ENCODE data around the gene MYL5. TPM values are rescaled to one million over a fixed set of nuclear protein-coding genes. Genes with fewer than 3 reads are reported as not detected.

The MYL5 gene
- total and polyA plus RNA-seq, 10 of the 15 experiments (the other 5 are each of a cell fraction or from before 2014, with no cell fraction given), result 1.2 to 13.8 (median 7.1) TPM

DNA sequence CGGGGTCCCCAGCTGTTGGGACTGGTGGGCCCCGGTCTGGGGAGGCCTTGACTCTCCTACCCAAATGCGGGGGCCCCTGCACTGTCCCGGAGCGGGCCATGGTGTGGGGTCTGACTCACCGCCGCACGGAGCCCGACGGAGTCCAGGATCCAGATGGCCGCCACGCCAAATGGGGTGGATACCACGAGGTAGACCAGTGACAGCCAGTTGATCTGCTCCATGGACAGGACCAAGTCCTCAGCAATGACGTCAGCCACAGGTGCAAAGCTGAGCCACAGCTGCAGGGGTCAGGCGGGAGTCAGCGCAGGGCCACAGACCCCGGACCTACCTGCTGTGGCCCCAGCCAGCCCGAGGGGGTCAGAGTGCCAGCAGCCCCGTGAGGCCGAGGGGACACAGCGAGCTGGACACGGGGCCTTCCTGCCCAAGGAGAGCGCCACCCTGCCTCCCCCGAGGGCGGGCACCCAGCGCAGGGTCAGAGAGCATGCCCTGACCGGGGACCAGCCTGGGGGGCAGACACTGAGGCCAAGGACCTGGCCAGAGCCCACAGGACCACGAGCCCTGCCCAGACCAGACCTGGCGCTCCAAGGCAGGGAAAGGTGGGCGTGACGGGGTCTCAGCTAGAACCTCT, 12.2 kb downstream of the MYL5 start:
- Histone ChIP-seq H3K27me3 (replicated peaks in 1 of 2; ENCODE audit: control insufficient read depth in 2 of 2, insufficient read depth in 2 of 2, low read length in 1 of 2) (no peaks in the 10 kb centered on the region), H3K4me2 (ENCODE audit: control insufficient read depth, insufficient read depth) (no peak overlapping the region), H3K9me3 (replicated peaks; ENCODE audit: control insufficient read depth, insufficient read depth, low read length) (no peaks in the 10 kb centered on the region), H3K36me3 (ENCODE audit: control insufficient read depth in 2 of 2, insufficient read depth in 2 of 2, low read length in 1 of 2) (no peaks in the 10 kb centered on the region), H3K27ac (ENCODE audit: control insufficient read depth, insufficient read depth) (no peak overlapping the region), H3K4me1 (ENCODE audit: control insufficient read depth, insufficient read depth, low read length) (peaks cover 12% of the 10 kb centered on the region), H2AFZ (ENCODE audit: control insufficient read depth, low read depth, low read length) (no peak overlapping the region), H3K4me3 (no peak overlapping the region), H4K20me1 (ENCODE audit: control insufficient read depth, insufficient read depth) (no peaks in the 10 kb centered on the region), H3K9ac (ENCODE audit: control insufficient read depth, insufficient read depth, low read length) (no peak overlapping the region), H3K79me2 (ENCODE audit: control insufficient read depth, insufficient read depth, low read length) (no peaks in the 10 kb centered on the region)
- ChIA-PET SMC1A (ENCODE audit: uncharacterized antibody, unreplicated experiment) (no interaction called here), POLR2A (no interaction called here), CTCF (no interaction called here), RAD21 (ENCODE audit: unreplicated experiment) (no interaction called here)
- 73% methylated on average over 31 of the region's 31 CpGs for whole genome bisulfite sequencing (ENCODE audit: insufficient coverage, insufficient replicate concordance, low lambda C conversion rate, missing lambda C conversion rate)
- ATAC-seq (no peak), DNase-seq (ENCODE audit: low read depth, low spot score) (no peak), FAIRE-seq (no peak)
- intact Hi-C loops (cut with micrococcal nuclease; ENCODE audit: unreplicated experiment), result no loop called here
- no TSS peak for BruUV-seq (replicated peaks)
- in situ Hi-C loops (cut with MboI), result no loop called here
- TF ChIP-seq ZZZ3 (IDR thresholded peaks at IDR 0.05; ENCODE audit: control insufficient read depth, insufficient read length, low read depth) (no peak), ATF3 (IDR thresholded peaks at IDR 0.05; ENCODE audit: borderline replicate concordance, extremely low read depth, low read depth, low read length) (no peak), KLF5 (IDR thresholded peaks at IDR 0.05; ENCODE audit: partially characterized antibody) (no peak), SIX5 (IDR thresholded peaks at IDR 0.05; ENCODE audit: low read depth, low read length, severe bottlenecking) (no peak), ZBTB11 (CRISPR knock-in tag; IDR thresholded peaks at IDR 0.05) (no peak), NR2C1 (IDR thresholded peaks at IDR 0.05) (no peak), JUNB (IDR thresholded peaks at IDR 0.05) (no peak), TBL1XR1 (IDR thresholded peaks at IDR 0.05; ENCODE audit: low read depth, low read length) (no peak), LARP7 (IDR thresholded peaks at IDR 0.05) (no peak), SMC3 (IDR thresholded peaks at IDR 0.05; ENCODE audit: borderline replicate concordance, low read length) (no peak), ZBTB33 (IDR thresholded peaks at IDR 0.05) (no peak), RFX5 (IDR thresholded peaks at IDR 0.05; ENCODE audit: low read depth, low read length) (no peak), SMAD5 (IDR thresholded peaks at IDR 0.05; ENCODE audit: low read depth) (no peak)
- TF ChIP-seq, protein P1, sequence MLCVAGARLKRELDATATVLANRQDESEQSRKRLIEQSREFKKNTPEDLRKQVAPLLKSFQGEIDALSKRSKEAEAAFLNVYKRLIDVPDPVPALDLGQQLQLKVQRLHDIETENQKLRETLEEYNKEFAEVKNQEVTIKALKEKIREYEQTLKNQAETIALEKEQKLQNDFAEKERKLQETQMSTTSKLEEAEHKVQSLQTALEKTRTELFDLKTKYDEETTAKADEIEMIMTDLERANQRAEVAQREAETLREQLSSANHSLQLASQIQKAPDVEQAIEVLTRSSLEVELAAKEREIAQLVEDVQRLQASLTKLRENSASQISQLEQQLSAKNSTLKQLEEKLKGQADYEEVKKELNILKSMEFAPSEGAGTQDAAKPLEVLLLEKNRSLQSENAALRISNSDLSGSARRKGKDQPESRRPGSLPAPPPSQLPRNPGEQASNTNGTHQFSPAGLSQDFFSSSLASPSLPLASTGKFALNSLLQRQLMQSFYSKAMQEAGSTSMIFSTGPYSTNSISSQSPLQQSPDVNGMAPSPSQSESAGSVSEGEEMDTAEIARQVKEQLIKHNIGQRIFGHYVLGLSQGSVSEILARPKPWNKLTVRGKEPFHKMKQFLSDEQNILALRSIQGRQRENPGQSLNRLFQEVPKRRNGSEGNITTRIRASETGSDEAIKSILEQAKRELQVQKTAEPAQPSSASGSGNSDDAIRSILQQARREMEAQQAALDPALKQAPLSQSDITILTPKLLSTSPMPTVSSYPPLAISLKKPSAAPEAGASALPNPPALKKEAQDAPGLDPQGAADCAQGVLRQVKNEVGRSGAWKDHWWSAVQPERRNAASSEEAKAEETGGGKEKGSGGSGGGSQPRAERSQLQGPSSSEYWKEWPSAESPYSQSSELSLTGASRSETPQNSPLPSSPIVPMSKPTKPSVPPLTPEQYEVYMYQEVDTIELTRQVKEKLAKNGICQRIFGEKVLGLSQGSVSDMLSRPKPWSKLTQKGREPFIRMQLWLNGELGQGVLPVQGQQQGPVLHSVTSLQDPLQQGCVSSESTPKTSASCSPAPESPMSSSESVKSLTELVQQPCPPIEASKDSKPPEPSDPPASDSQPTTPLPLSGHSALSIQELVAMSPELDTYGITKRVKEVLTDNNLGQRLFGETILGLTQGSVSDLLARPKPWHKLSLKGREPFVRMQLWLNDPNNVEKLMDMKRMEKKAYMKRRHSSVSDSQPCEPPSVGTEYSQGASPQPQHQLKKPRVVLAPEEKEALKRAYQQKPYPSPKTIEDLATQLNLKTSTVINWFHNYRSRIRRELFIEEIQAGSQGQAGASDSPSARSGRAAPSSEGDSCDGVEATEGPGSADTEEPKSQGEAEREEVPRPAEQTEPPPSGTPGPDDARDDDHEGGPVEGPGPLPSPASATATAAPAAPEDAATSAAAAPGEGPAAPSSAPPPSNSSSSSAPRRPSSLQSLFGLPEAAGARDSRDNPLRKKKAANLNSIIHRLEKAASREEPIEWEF (IDR thresholded peaks at IDR 0.05; ENCODE audit: insufficient replicate concordance, low read depth, low read length), result no peak

Measured in GM12878 (cell line).